Stimulated activated naive B cell treated with anti-CD40 and anti-IgM and Interleukin-4, amounts not matched to agents 10 μg/mL and 1 μg/mL and 100 μg/mL, for 72 hours (primary cell): ENCODE results near the gene RNF130.
"Not testable (repeated sequence)": the region's sequence is repeated elsewhere in the genome, so short reads cannot be mapped to it uniquely, and the experiment has no call there.

Source experiments
- ATAC-seq, 2 donors: fragments of 150-1000 bp; cut with Tn5 transposase; replicated peaks; 2 replicates each; pipeline ENCODE4 v1.10.0; 2021; ENCODE audit warnings: moderate library complexity in 1 of 2
- DNase-seq: peaks from one replicate; pipeline ENCODE4 v3.0.0; 2021
- H3K27ac Mint-ChIP-seq: one replicate; pipeline ENCODE4 v1.8.0; 2022; ENCODE audit warnings: mild to moderate bottlenecking, mixed read lengths
- H3K27me3 Mint-ChIP-seq, 2 donors: one replicate each; pipeline ENCODE4 v1.8.0; 2022; ENCODE audit warnings: mixed read lengths in 2 of 2
- H3K36me3 Mint-ChIP-seq, 2 donors: one replicate each; pipeline ENCODE4 v1.8.0; 2022; ENCODE audit warnings: mixed read lengths in 2 of 2, mild to moderate bottlenecking in 1 of 2
- H3K4me1 Mint-ChIP-seq, 2 donors: one replicate each; pipeline ENCODE4 v1.8.0; 2022; ENCODE audit warnings: mixed read lengths in 2 of 2, mild to moderate bottlenecking in 1 of 2
- H3K4me3 Mint-ChIP-seq, 2 donors: one replicate each; pipeline ENCODE4 v1.8.0; 2022; ENCODE audit warnings: mild to moderate bottlenecking in 2 of 2, mixed read lengths in 2 of 2, moderate library complexity in 1 of 2
- H3K9me3 Mint-ChIP-seq, 2 donors: one replicate each; pipeline ENCODE4 v1.8.0; 2022; ENCODE audit warnings: mixed read lengths in 2 of 2, mild to moderate bottlenecking in 1 of 2

The RNF130 gene

DNA sequence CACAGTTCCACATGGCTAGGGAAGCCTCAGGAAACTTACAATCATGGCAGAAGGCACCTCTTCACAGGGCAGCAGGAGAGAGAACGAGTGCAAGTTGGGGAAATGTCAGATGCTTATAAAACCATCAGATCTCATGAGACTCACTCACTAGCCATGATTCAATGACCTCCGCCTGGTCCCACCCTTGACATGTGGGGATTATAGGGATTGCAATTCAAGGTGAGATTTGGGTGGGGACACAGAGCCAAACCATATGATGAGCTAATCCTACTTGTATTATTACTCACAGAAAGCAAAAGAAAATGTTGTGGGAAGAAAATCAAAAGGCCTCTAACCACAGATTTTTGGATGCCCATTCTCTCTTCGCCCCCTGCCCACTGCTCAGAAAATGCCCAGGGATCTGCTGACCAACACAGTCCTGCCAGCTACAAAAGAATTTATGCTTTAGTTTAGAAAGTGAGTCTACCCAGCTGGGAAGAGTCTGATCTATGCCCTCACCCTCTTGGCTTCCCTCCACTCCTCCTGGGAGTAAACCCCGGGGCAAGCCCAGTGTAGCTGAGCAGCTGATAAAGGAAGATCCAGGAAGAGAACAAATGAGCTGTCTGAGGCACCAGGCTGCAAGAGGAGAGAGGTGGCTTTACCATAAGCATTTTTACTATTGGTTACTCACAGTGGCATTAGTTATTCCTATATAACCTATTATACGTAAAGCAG, 53.1 kb downstream of the RNF130 start:
- ATAC-seq (no peak), DNase-seq (no peak)
- Mint-ChIP-seq H3K27ac (no peak overlapping the region), H3K27me3 (no peaks in the 10 kb centered on the region), H3K36me3 (peaks cover 37 to 57% of the 10 kb centered on the region in 2 donors), H3K4me3 (no peak overlapping the region), H3K9me3 (peaks cover 4 to 7% of the 10 kb centered on the region in 2 donors), H3K4me1 (peaks cover 9% of the 10 kb centered on the region in 2 donors)

DNA sequence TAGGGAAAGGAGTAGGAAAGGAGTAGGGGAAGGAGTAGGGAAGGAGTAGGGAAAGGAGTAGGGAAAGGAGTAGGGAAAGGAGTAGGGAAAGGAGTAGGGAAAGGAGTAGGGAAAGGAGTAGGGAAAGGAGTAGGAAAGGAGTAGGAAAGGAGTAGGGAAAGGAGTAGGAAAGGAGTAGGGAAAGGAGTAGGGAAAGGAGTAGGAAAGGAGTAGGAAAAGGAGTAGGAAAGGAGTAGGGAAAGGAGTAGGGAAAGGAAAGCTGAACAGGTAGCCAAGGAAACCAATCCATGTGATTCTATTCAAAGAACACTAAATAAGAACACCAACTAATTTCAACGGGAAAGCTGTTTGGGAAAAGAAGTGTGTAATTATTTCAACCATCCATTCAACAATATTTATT, 56.0 kb downstream of the RNF130 start:
- not testable (repeated sequence) for H3K9me3 Mint-ChIP-seq, H3K27ac Mint-ChIP-seq

DNA sequence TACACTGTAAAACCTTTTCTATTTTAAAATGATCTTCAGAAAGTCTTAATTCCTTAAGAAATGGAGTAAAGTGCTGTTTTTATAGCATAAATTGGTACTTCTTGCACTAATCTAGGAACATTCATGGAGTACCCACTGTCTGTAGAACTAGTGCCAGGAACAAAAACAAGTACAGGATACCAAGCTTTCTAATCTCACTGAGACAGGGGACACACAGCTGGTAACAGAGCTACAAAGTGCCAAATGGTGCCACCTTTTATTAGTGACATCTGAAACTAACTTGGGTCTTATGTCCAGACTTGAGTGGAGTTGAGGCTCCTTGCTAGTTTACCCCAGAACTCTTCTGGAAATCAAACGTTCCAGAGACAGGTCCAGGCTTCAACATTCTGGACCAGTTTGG, 57.9 kb downstream of the RNF130 start:
- no peaks in the 10 kb centered on the region for H3K27me3 Mint-ChIP-seq
- DNase-seq (no peak), ATAC-seq (no peak)
- no peak overlapping the region for H3K27ac Mint-ChIP-seq
- H3K9me3 Mint-ChIP-seq, result peaks cover 0 to 1% of the 10 kb centered on the region in 2 donors
- H3K4me1 Mint-ChIP-seq, result no peaks in the 10 kb centered on the region
- H3K36me3 Mint-ChIP-seq, result peaks cover 24 to 41% of the 10 kb centered on the region in 2 donors
- H3K4me3 Mint-ChIP-seq, result no peak overlapping the region

More for the DNA sequence above, 56.0 kb downstream of the RNF130 start:
- not testable (repeated sequence) for H3K27me3 Mint-ChIP-seq, ATAC-seq, DNase-seq, H3K4me3 Mint-ChIP-seq, H3K4me1 Mint-ChIP-seq
- peaks cover 30 to 44% of the 10 kb centered on the region in 2 donors for H3K36me3 Mint-ChIP-seq

DNA sequence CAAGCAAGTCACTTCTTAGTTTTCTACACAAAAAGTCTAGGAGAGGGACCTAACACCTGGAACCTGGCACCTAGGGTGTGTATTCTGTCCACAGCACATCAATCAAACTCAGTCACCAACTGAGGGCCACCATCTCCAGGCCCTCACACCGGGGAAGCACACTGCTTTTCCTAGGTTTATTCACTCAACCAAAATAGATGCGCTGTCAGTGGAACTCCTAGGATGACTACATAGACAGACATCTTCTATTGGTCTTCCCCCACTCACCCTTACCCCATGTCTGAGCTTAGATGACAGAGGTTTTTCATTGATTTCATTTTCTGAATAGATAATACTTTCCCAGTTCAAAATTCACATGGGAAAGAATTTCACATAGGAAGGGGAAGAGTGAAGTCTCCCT, 59.2 kb downstream of the RNF130 start:
- ATAC-seq, result no peak

DNA sequence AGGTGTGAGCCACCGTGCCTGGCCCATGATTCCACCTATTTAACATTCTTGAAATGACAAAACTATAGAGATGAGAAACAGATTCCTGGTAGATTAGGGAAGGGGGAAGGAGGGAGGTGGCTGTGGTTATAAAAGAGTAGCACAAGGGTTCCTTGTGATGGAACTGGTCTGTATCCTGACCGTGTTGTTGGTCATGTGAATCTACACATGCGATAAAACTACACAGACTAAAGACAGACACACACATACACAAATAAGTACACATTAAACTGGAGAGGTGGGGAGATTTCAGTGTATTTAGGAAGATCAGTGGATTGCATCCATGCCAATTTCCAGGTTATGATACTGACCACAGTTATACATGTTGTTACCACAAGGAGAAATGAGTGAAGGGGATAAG, 60.9 kb downstream of the RNF130 start:
- peaks cover 0 to 1% of the 10 kb centered on the region in 2 donors for H3K9me3 Mint-ChIP-seq
- no peak overlapping the region for H3K4me3 Mint-ChIP-seq
- DNase-seq (no peak), ATAC-seq (no peak)
- peaks cover 17 to 29% of the 10 kb centered on the region in 2 donors for H3K36me3 Mint-ChIP-seq
- no peaks in the 10 kb centered on the region for H3K27me3 Mint-ChIP-seq
- no peak overlapping the region for H3K27ac Mint-ChIP-seq
- H3K4me1 Mint-ChIP-seq, result peaks cover 10 to 19% of the 10 kb centered on the region in 2 donors

More for the DNA sequence above, 59.2 kb downstream of the RNF130 start:
- Mint-ChIP-seq H3K9me3 (peaks cover 0 to 1% of the 10 kb centered on the region in 2 donors), H3K27me3 (no peaks in the 10 kb centered on the region), H3K27ac (no peak overlapping the region), H3K4me1 (peaks cover 6 to 10% of the 10 kb centered on the region in 2 donors), H3K4me3 (no peak overlapping the region), H3K36me3 (peaks cover 24 to 39% of the 10 kb centered on the region in 2 donors)
- no peak for DNase-seq

DNA sequence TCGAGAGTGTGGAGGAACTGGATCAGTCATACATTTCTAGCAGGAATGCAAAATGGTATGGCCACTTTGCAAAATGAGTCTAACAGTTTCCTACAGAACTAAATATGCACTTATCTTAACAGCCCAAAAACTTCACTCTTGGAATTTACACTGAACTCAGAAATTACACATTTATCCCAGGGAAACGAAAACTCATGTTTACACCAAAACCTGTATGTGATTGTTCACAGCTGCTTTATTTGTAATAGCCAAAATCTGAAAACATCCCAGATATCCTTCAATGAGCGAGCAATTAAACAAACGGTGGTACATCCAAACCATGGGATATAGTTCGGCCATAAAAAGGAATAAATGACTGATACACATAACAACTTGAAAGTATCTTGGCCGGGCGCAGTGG, 62.0 kb downstream of the RNF130 start:
- no peak for ATAC-seq
- no peak overlapping the region for H3K4me3 Mint-ChIP-seq
- DNase-seq, result no peak
- H3K4me1 Mint-ChIP-seq, result peaks cover 10 to 19% of the 10 kb centered on the region in 2 donors
- H3K9me3 Mint-ChIP-seq, result no peaks in the 10 kb centered on the region
- H3K27ac Mint-ChIP-seq, result no peak overlapping the region
- peaks cover 18 to 28% of the 10 kb centered on the region in 2 donors for H3K36me3 Mint-ChIP-seq
- H3K27me3 Mint-ChIP-seq, result no peaks in the 10 kb centered on the region

DNA sequence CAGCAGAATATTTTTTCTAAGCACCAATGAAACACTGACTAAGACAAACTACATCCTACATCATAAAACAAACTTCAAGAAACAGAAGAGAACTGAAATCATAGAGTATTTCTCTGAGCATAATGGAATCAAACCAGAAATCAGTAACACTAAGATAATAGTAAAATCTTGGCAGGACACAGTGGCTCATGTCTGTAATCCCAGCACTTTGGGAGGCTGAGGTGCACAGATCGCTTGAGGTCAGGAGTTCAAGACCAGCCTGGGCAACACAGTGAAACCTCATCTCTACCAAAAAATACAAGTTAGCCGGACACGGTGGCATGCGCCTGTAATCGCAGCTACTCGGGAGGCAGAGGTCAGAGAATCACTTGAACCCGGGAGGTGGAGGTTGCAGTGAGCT, 63.1 kb downstream of the RNF130 start:
- no peak overlapping the region for H3K4me3 Mint-ChIP-seq
- peaks cover 10 to 19% of the 10 kb centered on the region in 2 donors for H3K4me1 Mint-ChIP-seq
- H3K27ac Mint-ChIP-seq, result no peak overlapping the region
- H3K36me3 Mint-ChIP-seq, result peaks cover 19 to 31% of the 10 kb centered on the region in 2 donors
- DNase-seq, result no peak
- no peaks in the 10 kb centered on the region for H3K9me3 Mint-ChIP-seq
- no peaks in the 10 kb centered on the region for H3K27me3 Mint-ChIP-seq
- no peak for ATAC-seq

DNA sequence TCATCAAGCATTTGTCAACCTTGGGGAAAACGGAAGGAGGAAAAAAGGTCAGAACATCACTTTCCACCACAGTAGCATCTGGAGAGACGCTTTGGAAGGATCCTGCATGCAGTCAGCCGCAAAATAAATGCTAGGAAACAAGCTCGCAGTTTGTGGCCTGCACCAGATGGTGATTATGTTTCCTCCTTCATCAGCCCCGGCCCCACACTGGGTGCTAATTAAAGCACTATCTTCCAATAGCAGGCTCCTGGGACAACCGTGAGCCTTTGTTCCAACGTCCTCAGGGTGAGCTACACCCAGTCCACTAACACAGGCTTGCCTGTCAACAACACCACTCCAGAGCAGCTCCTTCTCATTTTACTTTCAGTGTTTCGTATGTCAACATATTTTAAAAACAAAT, 64.0 kb downstream of the RNF130 start:
- Mint-ChIP-seq H3K27me3 (no peaks in the 10 kb centered on the region), H3K9me3 (no peaks in the 10 kb centered on the region), H3K27ac (no peak overlapping the region), H3K36me3 (peaks cover 20 to 37% of the 10 kb centered on the region in 2 donors), H3K4me3 (peak overlapping the region in 1 of 2 donors; percentile 31), H3K4me1 (peaks cover 10 to 19% of the 10 kb centered on the region in 2 donors)
- ATAC-seq (peak in 1 of 2 donors; percentile 27), DNase-seq (no peak)

DNA sequence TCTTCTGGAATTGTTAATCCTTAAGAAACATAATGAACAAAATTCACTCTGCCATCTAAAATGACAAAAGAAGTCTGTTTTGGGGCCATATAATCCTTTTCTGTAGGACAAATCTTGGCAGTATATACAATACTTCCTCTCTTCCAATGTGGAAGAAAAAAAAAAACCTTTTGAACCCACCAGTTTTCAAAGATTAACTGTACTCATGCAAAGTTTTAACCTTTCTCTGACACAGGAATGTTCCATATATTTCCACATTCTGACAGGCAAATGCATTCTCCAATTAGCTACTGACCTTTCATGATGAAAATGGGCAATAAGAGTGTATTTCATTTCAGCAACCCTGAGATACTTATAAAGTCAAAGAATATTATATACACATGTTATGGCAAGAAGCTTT, 65.4 kb downstream of the RNF130 start:
- no peak overlapping the region for H3K27ac Mint-ChIP-seq
- peaks cover 28 to 52% of the 10 kb centered on the region in 2 donors for H3K36me3 Mint-ChIP-seq
- H3K4me1 Mint-ChIP-seq, result peaks cover 10 to 19% of the 10 kb centered on the region in 2 donors
- H3K9me3 Mint-ChIP-seq, result no peaks in the 10 kb centered on the region
- DNase-seq (no peak), ATAC-seq (no peak)
- H3K4me3 Mint-ChIP-seq, result no peak overlapping the region
- no peaks in the 10 kb centered on the region for H3K27me3 Mint-ChIP-seq

DNA sequence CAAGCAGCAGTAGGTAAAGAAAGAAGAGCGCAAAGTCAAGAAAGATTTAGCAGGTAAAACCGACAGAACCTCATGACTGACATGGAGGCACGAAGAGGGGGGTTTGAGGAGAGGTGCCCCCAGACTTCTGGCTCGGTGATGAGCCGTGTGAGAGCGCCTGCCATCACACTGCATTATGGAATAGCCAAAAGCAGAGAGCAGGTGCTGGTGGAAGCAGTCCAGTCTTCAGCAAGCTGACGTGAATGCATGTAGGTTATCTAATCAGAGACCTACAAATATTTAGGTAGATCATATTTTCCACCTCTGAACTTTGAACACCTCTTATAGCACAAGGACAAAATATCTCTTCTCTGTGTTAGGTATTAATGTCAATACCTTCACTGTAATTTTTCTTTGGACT, 68.4 kb downstream of the RNF130 start:
- Mint-ChIP-seq H3K9me3 (no peaks in the 10 kb centered on the region), H3K4me3 (no peak overlapping the region), H3K36me3 (peaks cover 26 to 46% of the 10 kb centered on the region in 2 donors), H3K4me1 (peaks cover 8 to 17% of the 10 kb centered on the region in 2 donors), H3K27ac (no peak overlapping the region), H3K27me3 (no peaks in the 10 kb centered on the region)
- ATAC-seq (no peak), DNase-seq (no peak)

DNA sequence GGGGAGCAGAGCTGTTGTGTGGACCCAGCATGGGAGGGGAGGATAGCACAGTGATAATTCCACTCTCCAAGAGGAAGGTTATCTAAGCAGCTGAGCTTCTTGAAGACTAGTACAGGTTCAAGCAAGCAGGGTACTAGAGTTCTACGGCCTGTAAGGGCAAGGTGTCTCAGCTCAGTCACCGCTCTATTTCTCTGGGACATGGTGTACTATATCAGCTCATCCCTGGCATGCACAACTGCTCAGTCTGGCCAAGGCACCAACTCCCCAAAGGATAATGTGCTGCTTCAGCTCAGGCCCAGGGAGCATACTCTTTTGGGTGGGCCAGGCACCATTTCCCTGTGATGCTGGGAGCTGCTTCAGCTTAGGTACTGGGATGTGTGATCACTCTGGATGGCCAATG, 69.8 kb downstream of the RNF130 start:
- H3K27me3 Mint-ChIP-seq, result no peaks in the 10 kb centered on the region

DNA sequence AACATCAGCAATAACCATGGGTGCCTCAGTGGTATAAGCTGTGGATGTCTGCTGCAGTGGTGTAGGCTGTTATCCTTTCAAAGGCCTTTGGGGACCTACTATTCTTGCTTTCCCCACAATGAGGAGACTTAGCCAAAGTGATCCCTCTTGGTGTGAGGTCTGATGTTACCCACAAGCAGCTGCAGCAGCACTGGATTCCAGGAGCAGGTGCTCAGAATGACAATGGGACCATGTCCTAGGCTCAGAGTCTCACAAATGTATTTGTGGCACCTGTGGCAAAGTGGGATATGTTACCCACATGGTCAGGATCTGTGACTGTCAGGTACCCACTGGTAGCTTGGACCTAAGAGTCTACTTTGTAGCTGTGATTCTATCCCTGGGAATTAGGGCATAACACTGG, 70.4 kb downstream of the RNF130 start:
- Mint-ChIP-seq H3K27me3 (no peaks in the 10 kb centered on the region), H3K4me1 (no peaks in the 10 kb centered on the region), H3K27ac (no peak overlapping the region), H3K4me3 (no peak overlapping the region), H3K9me3 (no peaks in the 10 kb centered on the region), H3K36me3 (peaks cover 29 to 52% of the 10 kb centered on the region in 2 donors)
- DNase-seq (no peak), ATAC-seq (no peak)

More for the DNA sequence above, 69.8 kb downstream of the RNF130 start:
- no peak overlapping the region for H3K27ac Mint-ChIP-seq
- peaks cover 27 to 48% of the 10 kb centered on the region in 2 donors for H3K36me3 Mint-ChIP-seq
- H3K4me3 Mint-ChIP-seq, result no peak overlapping the region
- peaks cover under 1 to 3% of the 10 kb centered on the region in 2 donors for H3K4me1 Mint-ChIP-seq
- DNase-seq (no peak), ATAC-seq (no peak)
- H3K9me3 Mint-ChIP-seq, result no peaks in the 10 kb centered on the region

DNA sequence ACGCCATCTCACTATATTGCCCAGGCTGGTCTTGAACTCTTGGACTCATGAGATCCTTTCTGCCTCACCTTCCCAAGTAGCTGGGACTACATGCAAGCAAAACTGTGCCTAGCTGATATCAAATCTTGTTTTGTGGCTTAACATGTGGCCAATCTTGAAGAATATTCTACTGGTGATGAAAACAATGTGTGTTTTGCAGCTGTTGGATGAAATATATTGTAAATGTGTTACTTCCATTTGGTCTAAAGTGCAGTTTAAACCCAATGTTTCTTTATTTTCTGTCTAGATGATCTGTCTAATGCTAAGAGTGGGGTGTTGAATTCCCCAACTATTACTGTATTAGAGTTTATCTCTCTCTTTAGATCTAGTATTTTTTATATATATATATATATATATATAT, 73.1 kb downstream of the RNF130 start:
- ATAC-seq (no peak), DNase-seq (no peak)
- Mint-ChIP-seq H3K4me1 (no peaks in the 10 kb centered on the region), H3K4me3 (no peak overlapping the region), H3K27me3 (no peaks in the 10 kb centered on the region), H3K27ac (no peak overlapping the region), H3K36me3 (peaks cover 26 to 53% of the 10 kb centered on the region in 2 donors), H3K9me3 (peaks cover 0 to 3% of the 10 kb centered on the region in 2 donors)

DNA sequence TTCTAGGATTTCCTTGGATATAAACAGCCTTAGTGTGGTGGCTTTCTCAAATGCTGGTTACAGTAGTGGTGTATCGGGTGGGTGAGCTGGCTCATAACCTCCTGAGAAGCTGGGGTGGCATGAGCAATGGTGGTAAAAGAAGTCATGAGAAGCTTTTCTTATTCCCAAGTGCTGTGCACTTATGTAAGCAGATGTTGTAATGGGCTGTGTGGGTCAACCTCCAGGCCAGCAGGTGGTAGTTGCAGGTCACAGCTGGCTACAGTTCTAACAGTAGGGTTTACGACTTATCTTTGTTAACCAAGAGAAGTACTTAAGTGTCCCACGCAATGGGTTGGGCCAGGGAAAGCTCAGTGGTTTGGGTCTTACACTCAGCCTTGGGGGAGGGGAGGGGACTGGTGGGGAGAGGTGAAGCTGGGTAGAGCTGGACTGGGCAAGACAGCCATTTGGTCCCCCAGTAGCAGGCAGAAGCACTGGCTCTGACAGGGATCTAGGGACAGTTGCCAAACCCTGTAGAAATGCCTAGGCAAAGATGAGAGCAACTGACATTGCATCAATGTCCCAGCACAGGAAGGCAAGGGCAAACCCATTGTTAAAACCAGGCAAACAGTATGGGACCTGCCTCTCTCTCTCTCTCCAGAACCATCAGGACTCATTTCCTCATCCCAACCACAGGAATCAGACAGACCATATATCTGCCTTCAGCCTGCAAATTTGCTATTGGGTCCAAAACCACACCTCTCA, 76.8 kb downstream of the RNF130 start:
- Mint-ChIP-seq H3K27me3 (no peaks in the 10 kb centered on the region), H3K9me3 (peaks cover 4 to 5% of the 10 kb centered on the region in 2 donors), H3K36me3 (peaks cover 13 to 32% of the 10 kb centered on the region in 2 donors), H3K4me3 (no peak overlapping the region), H3K27ac (no peak overlapping the region), H3K4me1 (no peaks in the 10 kb centered on the region)
- ATAC-seq, result no peak
- DNase-seq, result no peak

DNA sequence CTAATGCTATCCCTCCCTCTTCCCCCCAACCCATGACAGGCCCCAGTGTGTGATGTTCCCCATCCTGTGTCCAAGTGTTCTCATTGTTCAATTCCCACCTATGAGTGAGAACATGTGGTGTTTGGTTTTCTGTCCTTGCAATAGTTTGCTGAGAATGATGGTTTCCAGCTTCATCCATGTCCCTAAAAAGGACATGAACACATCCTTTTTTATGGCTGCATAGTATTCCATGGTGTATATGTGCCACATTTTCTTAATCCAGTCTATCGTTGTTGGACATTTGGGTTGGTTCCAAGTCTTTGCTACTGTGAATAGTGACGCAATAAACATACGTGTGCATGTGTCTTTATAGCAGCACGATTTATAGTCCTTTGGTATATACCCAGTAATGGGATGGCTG, 78.7 kb downstream of the RNF130 start:
- not testable (repeated sequence) for DNase-seq, H3K27ac Mint-ChIP-seq, H3K4me3 Mint-ChIP-seq, H3K9me3 Mint-ChIP-seq, ATAC-seq, H3K27me3 Mint-ChIP-seq, H3K4me1 Mint-ChIP-seq
- H3K36me3 Mint-ChIP-seq, result peaks cover 16 to 34% of the 10 kb centered on the region in 2 donors
